Measurements from ENCODE around the gene HOXA9.

The HOXA9 gene

DNA sequence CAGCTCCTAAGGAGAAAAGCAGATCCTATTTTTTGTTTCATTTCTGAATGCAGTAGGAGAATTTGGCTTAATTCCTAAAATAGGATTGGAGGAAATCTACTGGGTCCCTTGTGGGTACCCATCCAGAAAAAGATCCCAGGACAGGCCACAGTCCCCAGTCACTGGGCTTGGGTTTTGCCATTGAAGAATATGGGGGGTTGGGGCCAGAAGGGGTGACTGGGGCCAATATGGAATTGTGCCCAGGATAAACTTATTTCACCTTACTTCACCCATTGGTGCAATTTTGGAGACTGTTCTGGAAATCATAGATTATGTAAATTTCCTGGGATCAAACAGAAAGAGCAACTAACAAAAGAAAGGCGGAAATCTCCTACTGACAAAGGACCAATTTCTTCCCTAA is 26.9 kb downstream of the HOXA9 start:
- peaks cover 0 to 2% of the 10 kb centered on the region in 2 donors for H3K9me3 ChIP-seq (replicated peaks in 1 of 2; ENCODE audit: control insufficient read depth in 2 of 2, insufficient read depth in 1 of 2, low read depth in 1 of 2, low read length in 2 of 2)
- H3K4me2 ChIP-seq (ENCODE audit: insufficient read depth, low read length, poor library complexity, severe bottlenecking) = no peak overlapping the region
- peaks cover 37 to 100% (median 97%) of the 10 kb centered on the region in 3 experiments for H3K27me3 ChIP-seq (ENCODE audit: control insufficient read depth in 3 of 3, insufficient read depth in 3 of 3, low read depth in 1 of 3, low read length in 3 of 3)
- no CpG with 5 or more reads among the region's 1 CpG for WGBS, 2 donors (ENCODE audit: extremely low coverage in 2 of 2, insufficient read length in 2 of 2, insufficient replicate concordance in 1 of 2)
- no peak overlapping the region for H3K27ac ChIP-seq (replicated peaks; ENCODE audit: low read length)
- DNase-seq (ENCODE audit: low spot score) = no peak
- no peak overlapping the region for H2BK120ac ChIP-seq (ENCODE audit: low read depth, low read length)
- H2BK12ac ChIP-seq (ENCODE audit: low read length) = no peak overlapping the region
- H2BK15ac ChIP-seq (ENCODE audit: low read length) = no peak overlapping the region
- no peak overlapping the region for H3K18ac ChIP-seq (ENCODE audit: low read length)
- no peaks in the 10 kb centered on the region for H3K79me1 ChIP-seq (ENCODE audit: low read depth, low read length)
- H3K9ac ChIP-seq (ENCODE audit: low read depth, low read length, poor library complexity) = no peak overlapping the region
- no peak overlapping the region for H3K4ac ChIP-seq (ENCODE audit: low read length)
- no peak overlapping the region for H4K8ac ChIP-seq (ENCODE audit: low read depth, low read length)
- no peak overlapping the region for H3K23ac ChIP-seq (ENCODE audit: low read depth, low read length, poor library complexity)
- no peaks in the 10 kb centered on the region for H3K36me3 ChIP-seq (replicated peaks in 1 of 2; ENCODE audit: control insufficient read depth in 2 of 2, insufficient read depth in 2 of 2, low read length in 2 of 2)
- H2AFZ ChIP-seq (ENCODE audit: low read length) = no peak overlapping the region
- no peak overlapping the region for H3K4me3 ChIP-seq (ENCODE audit: low read length in 2 of 2)
- no peak overlapping the region for H4K91ac ChIP-seq (ENCODE audit: low read depth, low read length, poor library complexity)
- no peak overlapping the region for H3K14ac ChIP-seq (ENCODE audit: low read length)
- no peaks in the 10 kb centered on the region for H3K4me1 ChIP-seq (ENCODE audit: control insufficient read depth in 2 of 2, insufficient read depth in 1 of 2, low read depth in 1 of 2, low read length in 2 of 2)
- no peak overlapping the region for H2AK5ac ChIP-seq (ENCODE audit: low read depth, low read length)
- H2BK5ac ChIP-seq (ENCODE audit: low read length) = no peak overlapping the region

GRCh38 chr7:27137640-27138315 is 27.6 kb downstream of the HOXA9 start:
- Histone ChIP-seq H3K79me1 (ENCODE audit: low read depth, low read length) (no peaks in the 10 kb centered on the region), H4K91ac (ENCODE audit: low read depth, low read length, poor library complexity) (no peak overlapping the region), H2AK5ac (ENCODE audit: low read depth, low read length) (no peak overlapping the region), H3K23ac (ENCODE audit: low read depth, low read length, poor library complexity) (no peak overlapping the region), H2AFZ (ENCODE audit: low read length) (no peak overlapping the region), H3K4ac (ENCODE audit: low read length) (no peak overlapping the region), H3K4me1 (ENCODE audit: control insufficient read depth in 2 of 2, insufficient read depth in 1 of 2, low read depth in 1 of 2, low read length in 2 of 2) (no peaks in the 10 kb centered on the region), H3K18ac (ENCODE audit: low read length) (no peak overlapping the region), H3K36me3 (replicated peaks in 1 of 2; ENCODE audit: control insufficient read depth in 2 of 2, insufficient read depth in 2 of 2, low read length in 2 of 2) (no peaks in the 10 kb centered on the region), H3K27me3 (ENCODE audit: control insufficient read depth in 3 of 3, insufficient read depth in 3 of 3, low read depth in 1 of 3, low read length in 3 of 3) (peaks cover 30 to 100% (median 97%) of the 10 kb centered on the region in 3 experiments), H2BK120ac (ENCODE audit: low read depth, low read length) (no peak overlapping the region), H3K9me3 (replicated peaks in 1 of 2; ENCODE audit: control insufficient read depth in 2 of 2, insufficient read depth in 1 of 2, low read depth in 1 of 2, low read length in 2 of 2) (peaks cover 0 to 2% of the 10 kb centered on the region in 2 donors), H3K9ac (ENCODE audit: low read depth, low read length, poor library complexity) (no peak overlapping the region), H3K4me3 (ENCODE audit: low read length in 2 of 2) (no peak overlapping the region), H4K8ac (ENCODE audit: low read depth, low read length) (no peak overlapping the region), H3K14ac (ENCODE audit: low read length) (no peak overlapping the region), H2BK12ac (ENCODE audit: low read length) (no peak overlapping the region), H3K4me2 (ENCODE audit: insufficient read depth, low read length, poor library complexity, severe bottlenecking) (no peak overlapping the region), H3K27ac (replicated peaks; ENCODE audit: low read length) (no peak overlapping the region), H2BK15ac (ENCODE audit: low read length) (no peak overlapping the region), H2BK5ac (ENCODE audit: low read length) (no peak overlapping the region)
- no CpG with 5 or more reads among the region's 2 CpGs for WGBS, 2 donors (ENCODE audit: extremely low coverage in 2 of 2, insufficient read length in 2 of 2, insufficient replicate concordance in 1 of 2)
- no peak for DNase-seq (ENCODE audit: low spot score)

- no peak overlapping the region for H4K91ac ChIP-seq (ENCODE audit: low read depth, low read length, poor library complexity)
- peaks cover 21 to 100% (median 93%) of the 10 kb centered on the region in 3 experiments for H3K27me3 ChIP-seq (ENCODE audit: control insufficient read depth in 3 of 3, insufficient read depth in 3 of 3, low read depth in 1 of 3, low read length in 3 of 3)
- H3K9me3 ChIP-seq (replicated peaks in 1 of 2; ENCODE audit: control insufficient read depth in 2 of 2, insufficient read depth in 1 of 2, low read depth in 1 of 2, low read length in 2 of 2) = peaks cover 0 to 6% of the 10 kb centered on the region in 2 donors
- H2BK15ac ChIP-seq (ENCODE audit: low read length) = no peak overlapping the region
- no peak overlapping the region for H2BK12ac ChIP-seq (ENCODE audit: low read length)
- H3K27ac ChIP-seq (replicated peaks; ENCODE audit: low read length) = no peak overlapping the region
- no peak overlapping the region for H3K4ac ChIP-seq (ENCODE audit: low read length)
- H3K4me2 ChIP-seq (ENCODE audit: insufficient read depth, low read length, poor library complexity, severe bottlenecking) = no peak overlapping the region
- no peak overlapping the region for H3K14ac ChIP-seq (ENCODE audit: low read length)
- H3K4me1 ChIP-seq (ENCODE audit: control insufficient read depth in 2 of 2, insufficient read depth in 1 of 2, low read depth in 1 of 2, low read length in 2 of 2) = peaks cover 0 to 3% of the 10 kb centered on the region in 2 donors
- no peak for DNase-seq (ENCODE audit: low spot score)
- no peak overlapping the region for H2AFZ ChIP-seq (ENCODE audit: low read length)
- H3K18ac ChIP-seq (ENCODE audit: low read length) = no peak overlapping the region
- no CpG with 5 or more reads among the region's 2 CpGs for WGBS, 2 donors (ENCODE audit: extremely low coverage in 2 of 2, insufficient read length in 2 of 2, insufficient replicate concordance in 1 of 2)
- H3K36me3 ChIP-seq (replicated peaks in 1 of 2; ENCODE audit: control insufficient read depth in 2 of 2, insufficient read depth in 2 of 2, low read length in 2 of 2) = no peaks in the 10 kb centered on the region
- H4K8ac ChIP-seq (ENCODE audit: low read depth, low read length) = no peak overlapping the region
- H3K9ac ChIP-seq (ENCODE audit: low read depth, low read length, poor library complexity) = no peak overlapping the region
- H2BK5ac ChIP-seq (ENCODE audit: low read length) = no peak overlapping the region
- H2AK5ac ChIP-seq (ENCODE audit: low read depth, low read length) = no peak overlapping the region
- H3K4me3 ChIP-seq (ENCODE audit: low read length in 2 of 2) = no peak overlapping the region
- H3K23ac ChIP-seq (ENCODE audit: low read depth, low read length, poor library complexity) = no peak overlapping the region
- H3K79me1 ChIP-seq (ENCODE audit: low read depth, low read length) = no peaks in the 10 kb centered on the region
- no peak overlapping the region for H2BK120ac ChIP-seq (ENCODE audit: low read depth, low read length)
These were observed 30.9 kb downstream of the HOXA9 start for GRCh38 chr7:27134392-27134791.

GRCh38 chr7:27133409-27134231 is 31.7 kb downstream of the HOXA9 start:
- no peak overlapping the region for H3K27ac ChIP-seq (replicated peaks; ENCODE audit: low read length)
- peaks cover 0 to 8% of the 10 kb centered on the region in 2 donors for H3K9me3 ChIP-seq (replicated peaks in 1 of 2; ENCODE audit: control insufficient read depth in 2 of 2, insufficient read depth in 1 of 2, low read depth in 1 of 2, low read length in 2 of 2)
- H2BK12ac ChIP-seq (ENCODE audit: low read length) = no peak overlapping the region
- peaks cover 0 to 3% of the 10 kb centered on the region in 2 donors for H3K4me1 ChIP-seq (ENCODE audit: control insufficient read depth in 2 of 2, insufficient read depth in 1 of 2, low read depth in 1 of 2, low read length in 2 of 2)
- no peak overlapping the region for H4K8ac ChIP-seq (ENCODE audit: low read depth, low read length)
- H3K18ac ChIP-seq (ENCODE audit: low read length) = no peak overlapping the region
- peaks cover 19 to 100% (median 93%) of the 10 kb centered on the region in 3 experiments for H3K27me3 ChIP-seq (ENCODE audit: control insufficient read depth in 3 of 3, insufficient read depth in 3 of 3, low read depth in 1 of 3, low read length in 3 of 3)
- H2BK120ac ChIP-seq (ENCODE audit: low read depth, low read length) = no peak overlapping the region
- no peak overlapping the region for H2BK15ac ChIP-seq (ENCODE audit: low read length)
- no peak overlapping the region for H2AFZ ChIP-seq (ENCODE audit: low read length)
- H2BK5ac ChIP-seq (ENCODE audit: low read length) = no peak overlapping the region
- H3K14ac ChIP-seq (ENCODE audit: low read length) = no peak overlapping the region
- H4K91ac ChIP-seq (ENCODE audit: low read depth, low read length, poor library complexity) = no peak overlapping the region
- no CpG with 5 or more reads among the region's 18 CpGs for WGBS, 2 donors (ENCODE audit: extremely low coverage in 2 of 2, insufficient read length in 2 of 2, insufficient replicate concordance in 1 of 2)
- H3K4me2 ChIP-seq (ENCODE audit: insufficient read depth, low read length, poor library complexity, severe bottlenecking) = no peak overlapping the region
- no peak overlapping the region for H3K4ac ChIP-seq (ENCODE audit: low read length)
- H3K36me3 ChIP-seq (replicated peaks in 1 of 2; ENCODE audit: control insufficient read depth in 2 of 2, insufficient read depth in 2 of 2, low read length in 2 of 2) = no peaks in the 10 kb centered on the region
- H3K4me3 ChIP-seq (ENCODE audit: low read length in 2 of 2) = no peak overlapping the region
- no peaks in the 10 kb centered on the region for H3K79me1 ChIP-seq (ENCODE audit: low read depth, low read length)
- H2AK5ac ChIP-seq (ENCODE audit: low read depth, low read length) = no peak overlapping the region
- DNase-seq (ENCODE audit: low spot score) = no peak
- H3K9ac ChIP-seq (ENCODE audit: low read depth, low read length, poor library complexity) = no peak overlapping the region
- H3K23ac ChIP-seq (ENCODE audit: low read depth, low read length, poor library complexity) = no peak overlapping the region
